Ectodermal cell (in vitro differentiated cells): ENCODE results near the gene CUL3.

Experiments used
- H3K27ac ChIP-seq: 2 replicates; pipeline ENCODE4 v1.7.0; 2013; ENCODE audit warnings: mild to moderate bottlenecking, low read depth, low read length; ENCODE audit not compliant: insufficient read depth, poor library complexity, severe bottlenecking
- H3K27me3 ChIP-seq: 2 replicates; pipeline ENCODE4 v1.7.0; 2013; ENCODE audit warnings: mild to moderate bottlenecking, low read length; ENCODE audit not compliant: insufficient read depth, control insufficient read depth, poor library complexity, severe bottlenecking
- H3K36me3 ChIP-seq: one replicate; pipeline ENCODE4 v1.7.0; 2013; ENCODE audit warnings: low read length; ENCODE audit not compliant: control insufficient read depth, insufficient read depth
- H3K4me1 ChIP-seq: one replicate; pipeline ENCODE4 v1.7.0; 2013; ENCODE audit warnings: low read length; ENCODE audit not compliant: control insufficient read depth, insufficient read depth
- H3K4me3 ChIP-seq: 2 replicates; pipeline ENCODE4 v1.7.0; 2013; ENCODE audit warnings: low read depth, low read length, control low read depth; ENCODE audit not compliant: insufficient read depth
- H3K9me3 ChIP-seq: 2 replicates; pipeline ENCODE4 v1.7.0; 2013; ENCODE audit warnings: mild to moderate bottlenecking, low read length, moderate library complexity; ENCODE audit not compliant: control insufficient read depth
- WGBS, 2 experiments: methylation state at CpG; one replicate each; pipeline ENCODE4 v1.1.7; 2013; ENCODE audit warnings: missing lambda C conversion rate in 2 of 2; 5-methylcytosine and 5-hydroxymethylcytosine counted together

CUL3 gene

GRCh38 chr2:224432003-224432579, 153.1 kb downstream of the CUL3 start:
- no peak overlapping the region for H3K27ac ChIP-seq
- H3K9me3 ChIP-seq = no peaks in the 10 kb centered on the region
- no peaks in the 10 kb centered on the region for H3K4me1 ChIP-seq
- no peaks in the 10 kb centered on the region for H3K27me3 ChIP-seq
- WGBS, 2 experiments = 91 to 96% methylated on average over 6 of the region's 6 CpGs
- H3K36me3 ChIP-seq = no peaks in the 10 kb centered on the region
- no peak overlapping the region for H3K4me3 ChIP-seq

DNA sequence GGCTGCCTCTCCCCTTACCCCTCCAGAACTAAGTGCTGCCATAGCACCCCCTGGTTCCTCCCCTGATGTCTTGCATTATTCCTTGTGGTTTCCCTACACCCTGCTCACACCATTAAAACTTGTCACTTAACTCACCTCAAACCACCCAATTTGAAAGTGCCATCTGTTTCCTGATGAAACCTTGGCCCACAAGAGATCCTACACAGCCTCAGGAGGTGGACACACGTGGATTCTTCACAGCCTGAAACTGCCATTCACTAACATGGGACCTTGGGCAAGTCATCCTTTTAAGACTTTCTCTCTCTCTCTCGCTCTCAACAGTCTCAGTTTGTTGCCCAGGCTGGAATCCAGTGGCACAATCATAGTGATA, 155.7 kb downstream of the CUL3 start:
- H3K36me3 ChIP-seq = no peaks in the 10 kb centered on the region
- no peaks in the 10 kb centered on the region for H3K9me3 ChIP-seq
- no peaks in the 10 kb centered on the region for H3K27me3 ChIP-seq
- H3K4me3 ChIP-seq = no peak overlapping the region
- no peak overlapping the region for H3K27ac ChIP-seq
- no peaks in the 10 kb centered on the region for H3K4me1 ChIP-seq
- WGBS, 2 experiments = 72 to 77% methylated on average over 2 of the region's 2 CpGs

- H3K4me3 ChIP-seq = no peak overlapping the region
- 90 to 91% methylated on average over 3 of the region's 3 CpGs for WGBS, 2 experiments
- H3K36me3 ChIP-seq = no peaks in the 10 kb centered on the region
- no peaks in the 10 kb centered on the region for H3K27me3 ChIP-seq
- H3K4me1 ChIP-seq = no peaks in the 10 kb centered on the region
- no peaks in the 10 kb centered on the region for H3K9me3 ChIP-seq
- H3K27ac ChIP-seq = no peak overlapping the region
Observed at GRCh38 chr2:224428787-224429440, 156.2 kb downstream of the CUL3 start.

- Histone ChIP-seq H3K9me3 (no peaks in the 10 kb centered on the region), H3K4me3 (no peak overlapping the region), H3K27ac (no peak overlapping the region), H3K36me3 (no peaks in the 10 kb centered on the region), H3K4me1 (no peaks in the 10 kb centered on the region), H3K27me3 (no peaks in the 10 kb centered on the region)
- 96 to 98% methylated on average over 4 of the region's 4 CpGs for WGBS, 2 experiments
Observed at GRCh38 chr2:224427471-224427870, 157.7 kb downstream of the CUL3 start.

- no peak overlapping the region for H3K4me3 ChIP-seq
- no peaks in the 10 kb centered on the region for H3K36me3 ChIP-seq
- H3K9me3 ChIP-seq = no peaks in the 10 kb centered on the region
- H3K4me1 ChIP-seq = no peaks in the 10 kb centered on the region
- 89 to 90% methylated on average over 3 of the region's 3 CpGs for WGBS, 2 experiments
- H3K27me3 ChIP-seq = no peaks in the 10 kb centered on the region
- H3K27ac ChIP-seq = no peak overlapping the region
Observed at GRCh38 chr2:224426656-224427055, 158.5 kb downstream of the CUL3 start.

DNA sequence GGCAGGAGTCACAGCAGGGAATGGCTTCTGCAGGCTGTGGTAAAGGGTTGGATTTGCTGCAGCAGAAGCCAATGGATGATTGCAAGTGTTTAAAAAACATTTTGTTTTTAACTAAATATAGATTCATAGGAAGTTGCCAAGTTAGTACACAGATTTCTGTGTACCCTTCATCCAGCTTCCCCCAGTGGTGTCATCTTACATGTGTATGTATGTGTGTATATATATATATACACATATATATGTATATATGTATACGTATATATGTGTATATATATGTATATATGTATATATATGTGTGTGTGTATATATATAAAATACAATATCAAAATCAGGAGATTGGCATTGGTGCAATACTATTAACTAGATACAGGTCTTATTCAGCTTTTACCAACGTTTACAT, 164.1 kb downstream of the CUL3 start:
- H3K9me3 ChIP-seq = no peaks in the 10 kb centered on the region
- no peaks in the 10 kb centered on the region for H3K27me3 ChIP-seq
- H3K4me3 ChIP-seq = no peak overlapping the region
- no peaks in the 10 kb centered on the region for H3K36me3 ChIP-seq
- WGBS, 2 experiments = no CpG with 5 or more reads among the region's 2 CpGs
- H3K4me1 ChIP-seq = no peaks in the 10 kb centered on the region
- H3K27ac ChIP-seq = no peak overlapping the region
